ENCODE data around the gene CCR7. TPM values are rescaled to one million over a fixed set of nuclear protein-coding genes. Genes with fewer than 3 reads are reported as not detected.

The CCR7 gene
- total and polyA plus RNA-seq, 2 of the 13 experiments (the other 11 are each of a cell fraction or from before 2014, with no cell fraction given): 0.04 to 0.53 TPM

DNA sequence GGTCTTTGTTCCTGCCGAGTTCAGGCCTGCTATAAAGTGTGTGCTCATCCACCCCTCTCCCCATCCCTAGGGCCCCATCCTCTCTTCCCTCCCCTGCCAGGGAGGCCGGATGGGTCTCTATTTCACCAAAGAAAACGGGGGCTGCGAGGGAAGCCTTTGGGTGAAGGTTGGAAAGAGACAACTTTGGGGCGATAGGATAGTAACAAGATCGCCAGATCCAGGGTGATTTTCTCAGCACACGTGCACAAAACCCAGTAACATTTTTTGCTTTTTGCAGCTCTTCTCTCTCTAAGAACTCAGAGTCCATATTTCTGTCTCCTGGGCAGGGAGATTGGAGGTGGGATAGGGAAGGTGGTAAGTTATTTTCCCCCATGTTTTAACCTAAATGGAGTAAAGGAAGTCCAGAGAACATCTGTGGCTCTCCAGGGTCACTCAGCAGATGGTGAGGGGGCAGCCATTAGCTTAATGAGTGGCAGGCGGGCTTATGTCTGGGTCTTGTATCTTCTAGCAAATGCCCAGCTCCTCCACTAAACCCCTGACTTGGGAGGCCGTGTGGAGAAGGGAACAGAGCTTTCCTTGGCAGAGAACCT lies 6.9 kb downstream of the CCR7 start:
- WGBS (ENCODE audit: low lambda C conversion rate): 88% methylated on average over 9 of the region's 9 CpGs
- in situ Hi-C loops (cut with HindIII; ENCODE audit: extremely low pct_ligation_motif_present, low pct_unique_long_range_greater_than_20kb): no loop called here
- DNase-seq (ENCODE audit: low spot score): no peak
- Histone ChIP-seq H3K27me3 (ENCODE audit: control insufficient read depth in 1 of 2, insufficient read depth in 2 of 2, low read length in 2 of 2) (peaks cover 3 to 25% of the 10 kb centered on the region in 2 experiments; a peak in 2 of 5 replicates), H3K27ac (ENCODE audit: extremely low read length, insufficient read depth, low read length) (no peak overlapping the region), H3K4me2 (ENCODE audit: low read depth, low read length) (no peak overlapping the region), H3K4me1 (ENCODE audit: insufficient read depth, low read length) (peaks cover 76% of the 10 kb centered on the region), H3K36me3 (replicated peaks in 1 of 2; ENCODE audit: control insufficient read depth in 1 of 2, insufficient read depth in 2 of 2, low read length in 2 of 2) (no peaks in the 10 kb centered on the region), H3K9ac (ENCODE audit: insufficient read depth, low read depth, low read length) (no peak overlapping the region), H3K79me2 (ENCODE audit: insufficient read depth, low read length) (no peaks in the 10 kb centered on the region), H3K9me3 (ENCODE audit: low read length) (no peaks in the 10 kb centered on the region), H2AFZ (ENCODE audit: low read length) (no peak overlapping the region), H3K4me3 (replicated peaks in 1 of 3; ENCODE audit: insufficient read depth in 1 of 3, low read depth in 2 of 3, low read length in 3 of 3) (no peak overlapping the region), H4K20me1 (ENCODE audit: insufficient read depth, low read length) (no peaks in the 10 kb centered on the region)
- TF ChIP-seq ZNF350 (CRISPR knock-in tag; IDR thresholded peaks at IDR 0.05; ENCODE audit: borderline replicate concordance, low read depth) (no peak), ATF7 (IDR thresholded peaks at IDR 0.05) (no peak), ATF7 (CRISPR knock-in tag; IDR thresholded peaks at IDR 0.05) (no peak), ZSCAN21 (CRISPR knock-in tag; IDR thresholded peaks at IDR 0.05; ENCODE audit: borderline replicate concordance) (no peak), FIP1L1 (IDR thresholded peaks at IDR 0.05; ENCODE audit: borderline replicate concordance, insufficient read depth, low read depth, low read length) (no peak), ZNF3 (CRISPR knock-in tag; IDR thresholded peaks at IDR 0.05) (no peak), ZNF781 (CRISPR knock-in tag; IDR thresholded peaks at IDR 0.05; ENCODE audit: borderline replicate concordance, not compliant biosample characterization) (no peak), ZNF160 (CRISPR knock-in tag; IDR thresholded peaks at IDR 0.05) (no peak), ZNF136 (CRISPR knock-in tag; IDR thresholded peaks at IDR 0.05; ENCODE audit: low read depth) (no peak), ZNF782 (CRISPR knock-in tag; IDR thresholded peaks at IDR 0.05; ENCODE audit: borderline replicate concordance) (no peak), MAZ (IDR thresholded peaks at IDR 0.05; ENCODE audit: borderline replicate concordance, low read depth, low read length) (no peak), MAZ (CRISPR knock-in tag; IDR thresholded peaks at IDR 0.05; ENCODE audit: low read depth) (no peak), ZBTB34 (CRISPR knock-in tag; IDR thresholded peaks at IDR 0.05) (no peak), CBX5 (CRISPR knock-in tag; IDR thresholded peaks at IDR 0.05; ENCODE audit: borderline replicate concordance) (no peak), SOX13 (IDR thresholded peaks at IDR 0.05) (no peak), SOX13 (CRISPR knock-in tag; conservative IDR thresholded peaks at IDR 0.05 in 1 of 2, IDR thresholded peaks at IDR 0.05 in 1 of 2) (no peak)
- TF ChIP-seq, protein P1, sequence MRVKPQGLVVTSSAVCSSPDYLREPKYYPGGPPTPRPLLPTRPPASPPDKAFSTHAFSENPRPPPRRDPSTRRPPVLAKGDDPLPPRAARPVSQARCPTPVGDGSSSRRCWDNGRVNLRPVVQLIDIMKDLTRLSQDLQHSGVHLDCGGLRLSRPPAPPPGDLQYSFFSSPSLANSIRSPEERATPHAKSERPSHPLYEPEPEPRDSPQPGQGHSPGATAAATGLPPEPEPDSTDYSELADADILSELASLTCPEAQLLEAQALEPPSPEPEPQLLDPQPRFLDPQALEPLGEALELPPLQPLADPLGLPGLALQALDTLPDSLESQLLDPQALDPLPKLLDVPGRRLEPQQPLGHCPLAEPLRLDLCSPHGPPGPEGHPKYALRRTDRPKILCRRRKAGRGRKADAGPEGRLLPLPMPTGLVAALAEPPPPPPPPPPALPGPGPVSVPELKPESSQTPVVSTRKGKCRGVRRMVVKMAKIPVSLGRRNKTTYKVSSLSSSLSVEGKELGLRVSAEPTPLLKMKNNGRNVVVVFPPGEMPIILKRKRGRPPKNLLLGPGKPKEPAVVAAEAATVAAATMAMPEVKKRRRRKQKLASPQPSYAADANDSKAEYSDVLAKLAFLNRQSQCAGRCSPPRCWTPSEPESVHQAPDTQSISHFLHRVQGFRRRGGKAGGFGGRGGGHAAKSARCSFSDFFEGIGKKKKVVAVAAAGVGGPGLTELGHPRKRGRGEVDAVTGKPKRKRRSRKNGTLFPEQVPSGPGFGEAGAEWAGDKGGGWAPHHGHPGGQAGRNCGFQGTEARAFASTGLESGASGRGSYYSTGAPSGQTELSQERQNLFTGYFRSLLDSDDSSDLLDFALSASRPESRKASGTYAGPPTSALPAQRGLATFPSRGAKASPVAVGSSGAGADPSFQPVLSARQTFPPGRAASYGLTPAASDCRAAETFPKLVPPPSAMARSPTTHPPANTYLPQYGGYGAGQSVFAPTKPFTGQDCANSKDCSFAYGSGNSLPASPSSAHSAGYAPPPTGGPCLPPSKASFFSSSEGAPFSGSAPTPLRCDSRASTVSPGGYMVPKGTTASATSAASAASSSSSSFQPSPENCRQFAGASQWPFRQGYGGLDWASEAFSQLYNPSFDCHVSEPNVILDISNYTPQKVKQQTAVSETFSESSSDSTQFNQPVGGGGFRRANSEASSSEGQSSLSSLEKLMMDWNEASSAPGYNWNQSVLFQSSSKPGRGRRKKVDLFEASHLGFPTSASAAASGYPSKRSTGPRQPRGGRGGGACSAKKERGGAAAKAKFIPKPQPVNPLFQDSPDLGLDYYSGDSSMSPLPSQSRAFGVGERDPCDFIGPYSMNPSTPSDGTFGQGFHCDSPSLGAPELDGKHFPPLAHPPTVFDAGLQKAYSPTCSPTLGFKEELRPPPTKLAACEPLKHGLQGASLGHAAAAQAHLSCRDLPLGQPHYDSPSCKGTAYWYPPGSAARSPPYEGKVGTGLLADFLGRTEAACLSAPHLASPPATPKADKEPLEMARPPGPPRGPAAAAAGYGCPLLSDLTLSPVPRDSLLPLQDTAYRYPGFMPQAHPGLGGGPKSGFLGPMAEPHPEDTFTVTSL (CRISPR knock-in tag; IDR thresholded peaks at IDR 0.05; ENCODE audit: borderline replicate concordance): no peak
- POLR2A ChIA-PET: interaction anchor here (1.9 kb wide), 1 partner anchor 9 kb away, joined by 19 read pairs; no protein-coding TSS in a partner anchor
- FAIRE-seq: no peak
- CTCF ChIA-PET (ENCODE audit: low intra/inter-chr PET ratio, low total read pairs): interaction anchor here (3.1 kb wide), 1 partner anchor 25 kb away, joined by 57 read pairs; no protein-coding TSS in a partner anchor
- BruUV-seq (replicated peaks): no TSS peak
- ATAC-seq: no peak
- intact Hi-C loops (cut with micrococcal nuclease; ENCODE audit: unreplicated experiment): no loop called here
